GM12874 (cell line): ENCODE results near the gene ISLR.

Experiments
- CTCF ChIP-seq: IDR thresholded peaks from 2 replicates; pipeline ENCODE4 v1.5.1; 2011; ENCODE audit warnings: low read depth, mild to moderate bottlenecking, control low read depth, low read length, moderate library complexity; ENCODE audit not compliant: insufficient read depth

Gene ISLR

DNA sequence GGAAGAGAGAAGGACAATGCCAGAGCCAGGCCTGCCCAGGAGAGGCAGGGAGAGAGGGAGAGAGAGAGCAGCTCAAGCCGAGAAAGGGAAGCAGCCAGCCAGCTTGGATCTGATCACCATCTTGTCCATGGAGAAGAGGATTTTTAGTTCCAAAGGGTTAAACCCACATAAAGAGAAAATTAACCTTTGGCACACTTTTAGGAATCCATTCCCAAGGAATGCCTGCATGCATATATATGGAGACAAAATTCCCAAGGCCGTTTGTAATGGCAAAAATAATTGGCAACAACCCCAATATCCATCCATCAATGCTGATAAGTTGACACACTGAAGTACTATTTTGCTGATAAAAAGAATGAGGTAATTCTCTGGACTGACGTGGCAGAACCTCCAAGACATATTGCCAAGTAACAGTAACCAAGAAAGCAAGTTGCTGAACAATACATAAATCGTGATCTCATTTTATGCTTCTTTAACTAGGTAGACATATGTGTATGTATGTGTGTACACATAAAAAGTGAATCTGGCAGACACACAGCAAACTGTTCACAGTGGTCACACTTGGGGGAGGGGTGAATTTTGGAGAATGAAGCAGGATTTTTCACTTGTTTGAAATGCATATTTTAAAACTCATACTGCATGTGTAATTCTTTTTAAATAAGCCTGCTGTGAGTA, 36.6 kb downstream of the ISLR start:
- TF ChIP-seq CTCF = no peak

DNA sequence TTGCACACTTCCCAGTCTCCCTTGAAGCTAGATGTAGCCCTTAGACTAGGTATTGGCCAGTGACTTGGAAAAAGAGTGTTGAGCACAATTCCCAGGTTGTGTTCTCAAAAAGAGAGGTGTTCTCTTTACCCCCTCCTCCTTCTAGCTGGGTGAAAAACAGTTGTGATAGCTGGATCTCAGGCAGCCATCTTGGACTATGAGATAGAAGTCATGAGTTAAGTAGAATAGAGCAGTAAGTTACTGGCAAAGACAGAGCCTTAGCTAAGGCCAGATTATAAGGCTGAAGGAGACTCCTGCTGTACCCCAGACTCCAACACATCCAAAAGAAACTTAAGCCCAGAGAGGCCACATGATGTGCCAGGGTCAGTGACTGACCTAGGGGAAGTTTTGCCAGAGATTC, 37.2 kb downstream of the ISLR start:
- no peak for TF ChIP-seq CTCF

DNA sequence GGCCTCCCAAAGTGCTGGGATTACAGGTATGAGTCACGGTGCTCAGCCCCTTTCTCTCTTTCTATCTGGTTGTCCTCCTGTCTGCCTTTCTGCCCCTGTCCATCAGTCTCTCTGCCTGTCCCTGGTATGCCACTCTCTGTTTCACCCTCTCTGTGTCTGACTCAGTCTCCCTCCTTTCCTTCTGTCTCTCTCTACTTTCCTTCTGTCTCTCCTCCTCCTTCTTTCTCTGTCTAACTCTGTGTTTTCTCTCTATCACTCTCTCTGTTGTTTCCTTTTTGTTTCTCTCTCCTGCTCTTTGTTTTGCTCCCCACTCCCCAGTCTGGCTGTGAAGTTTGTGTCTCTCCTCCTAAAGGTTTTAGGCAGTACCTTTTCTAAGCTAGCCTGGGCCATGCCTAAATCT, 38.1 kb downstream of the ISLR start:
- no peak for TF ChIP-seq CTCF

DNA sequence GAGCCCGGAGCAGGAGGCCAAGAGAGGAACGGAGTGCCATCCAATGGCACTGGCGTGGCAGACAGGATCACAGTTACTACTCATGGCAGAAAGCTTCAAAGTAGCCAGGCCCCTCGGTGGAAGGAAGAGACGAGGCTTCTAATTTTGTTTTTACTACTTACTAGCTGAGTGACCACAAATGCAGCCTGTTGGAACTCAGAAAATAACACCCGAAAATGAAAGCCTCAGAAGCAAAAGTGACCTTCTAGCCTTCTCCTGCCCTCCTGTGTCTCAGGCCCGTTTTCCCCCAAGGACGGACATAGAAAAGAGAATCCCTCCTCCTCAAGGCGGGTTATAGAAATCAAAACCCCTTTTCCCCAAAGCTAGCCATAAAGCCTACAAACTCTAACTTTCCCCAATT, 39.0 kb downstream of the ISLR start:
- no peak for TF ChIP-seq CTCF

DNA sequence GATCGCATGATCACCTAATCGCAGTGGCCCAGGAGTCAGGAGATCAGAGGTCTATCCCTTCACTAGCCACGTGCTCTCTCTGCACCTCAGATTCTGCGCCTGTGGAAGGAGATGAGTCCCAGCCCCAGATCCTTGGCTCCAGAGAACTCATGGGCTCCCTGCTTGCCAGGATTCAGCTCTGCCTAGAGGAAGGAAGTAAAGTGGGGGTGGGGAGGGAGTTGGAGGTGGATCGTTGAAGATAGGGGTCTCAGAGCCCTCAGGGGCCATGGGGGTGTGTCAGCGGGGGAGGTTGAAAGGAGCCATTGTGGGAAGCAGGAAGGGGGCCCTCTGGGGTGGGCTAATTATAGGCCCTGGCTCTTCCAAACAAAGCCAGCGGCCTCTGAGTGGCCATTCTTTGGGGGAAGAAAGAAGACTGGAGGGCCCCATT, 40.4 kb downstream of the ISLR start:
- no peak for TF ChIP-seq CTCF

GRCh38 chr15:74214324-74215021, 41.0 kb downstream of the ISLR start:
- no peak for TF ChIP-seq CTCF

GRCh38 chr15:74215958-74216357, 42.4 kb downstream of the ISLR start:
- TF ChIP-seq CTCF = no peak
